HG02642 (cell line): Measurements from ENCODE around the gene GPR31.

ENCODE experiments used
- ATAC-seq: cut with Tn5 transposase; IDR thresholded peaks from one replicate; pipeline ENCODE4 v1.9.1; 2021; ENCODE audit warnings: mild to moderate bottlenecking; ENCODE audit not compliant: unreplicated experiment, poor library complexity

GPR31 gene

GRCh38 chr6:167141667-167142432, 15.9 kb downstream of the GPR31 start:
- peak; percentile 72 for ATAC-seq

- ATAC-seq = no peak
Observed at GRCh38 chr6:167140589-167141474, 16.9 kb downstream of the GPR31 start.

GRCh38 chr6:167139761-167140160, 18.0 kb downstream of the GPR31 start:
- ATAC-seq = no peak

GRCh38 chr6:167137881-167138280, 19.9 kb downstream of the GPR31 start:
- no peak for ATAC-seq

GRCh38 chr6:167137081-167137480, 20.7 kb downstream of the GPR31 start:
- no peak for ATAC-seq

- no peak for ATAC-seq
Observed at GRCh38 chr6:167136376-167136775, 21.4 kb downstream of the GPR31 start.

- no peak for ATAC-seq
Observed at GRCh38 chr6:167134448-167135328, 23.1 kb downstream of the GPR31 start.

GRCh38 chr6:167130712-167131684, 26.8 kb downstream of the GPR31 start:
- ATAC-seq = no peak

- peak; percentile 33 for ATAC-seq
Observed at GRCh38 chr6:167130008-167130677, 27.6 kb downstream of the GPR31 start.

GRCh38 chr6:167129562-167129961, 28.2 kb downstream of the GPR31 start:
- no peak for ATAC-seq

- ATAC-seq = no peak
Observed at GRCh38 chr6:167129159-167129558, 28.6 kb downstream of the GPR31 start.

- ATAC-seq = peak; percentile 50
Observed at GRCh38 chr6:167127785-167128531, 29.8 kb downstream of the GPR31 start.

- ATAC-seq = no peak
Observed at GRCh38 chr6:167125855-167126349, 31.9 kb downstream of the GPR31 start.

- ATAC-seq = no peak
Observed at GRCh38 chr6:167125410-167125809, 32.4 kb downstream of the GPR31 start.

- ATAC-seq = no peak
Observed at GRCh38 chr6:167124753-167125152, 33.0 kb downstream of the GPR31 start.

GRCh38 chr6:167122827-167123657, 34.7 kb downstream of the GPR31 start, which contains the start of gene CCR6:
Gene CCR6 (plus strand): TSS chr6:167123096. CDS start chr6:167136135, 13,039 bp downstream.
- no peak for ATAC-seq
